Heart right ventricle (tissue), 16 donors: Measurements from ENCODE around the gene GMDS. TPM values are rescaled to one million over a fixed set of nuclear protein-coding genes. Genes with fewer than 3 reads are reported as not detected.
A peak's percentile ranks its signal among the peaks of the same experiment; 100 is the strongest.

ENCODE experiments used
- ATAC-seq, 8 donors: fragments of 200-7000 bp; cut with Tn5 transposase; one replicate each; pipeline ENCODE4 v1.9.1; 2020; ENCODE audit warnings: mild to moderate bottlenecking in 8 of 8, moderate library complexity in 8 of 8, moderate number of reproducible peaks in 1 of 8
- DNase-seq, 2 donors: peaks; one replicate each; pipeline ENCODE4 v3.0.0-alpha.2; 2020
- H3K27ac ChIP-seq, 10 donors: fragments of 200-600 bp; sonication (generic) in 2 of 10; one replicate each; pipeline versions ENCODE4 v1.5.0 to v1.8.0; 2020 to 2022; ENCODE audit warnings: mild to moderate bottlenecking in 3 of 10
- H3K27me3 ChIP-seq, 7 donors: fragments of 200-600 bp; one replicate each; pipeline ENCODE4 v1.8.0; 2021 to 2022; ENCODE audit warnings: mild to moderate bottlenecking in 2 of 7
- H3K36me3 ChIP-seq, 9 donors: fragments of 200-600 bp; sonication (generic) in 1 of 9; one replicate each; pipeline versions ENCODE4 v1.5.0 to v1.8.0; 2020 to 2022; ENCODE audit warnings: mild to moderate bottlenecking in 2 of 9
- H3K4me1 ChIP-seq, 9 donors: fragments of 200-600 bp; sonication (generic) in 1 of 9; one replicate each; pipeline versions ENCODE4 v1.5.0 to v1.8.0; 2020 to 2022; ENCODE audit warnings: mild to moderate bottlenecking in 4 of 9
- H3K4me3 ChIP-seq, 10 donors: fragments of 200-600 bp; sonication (generic) in 2 of 10; one replicate each; pipeline versions ENCODE4 v1.5.0 to v1.8.0; 2020 to 2022; ENCODE audit warnings: mild to moderate bottlenecking in 7 of 10, moderate library complexity in 2 of 10
- H3K9me3 ChIP-seq, 11 donors: fragments of 200-600 bp in 10 of 11; sonication (generic) in 2 of 11; one replicate each; pipeline versions ENCODE4 v1.5.0 to v1.8.0; 2013 to 2022; ENCODE audit warnings: mild to moderate bottlenecking in 2 of 11, control low read depth in 1 of 11, moderate library complexity in 1 of 11
- CTCF ChIP-seq, 9 donors: fragments of 200-600 bp; sonication (generic) in 2 of 9; IDR thresholded peaks; one replicate each; pipeline versions ENCODE4 v1.5.0 to v1.8.0; 2021 to 2022; ENCODE audit warnings: antibody characterized with exemption in 9 of 9, mild to moderate bottlenecking in 5 of 9, moderate library complexity in 1 of 9
- WGBS, 2 donors: extraction: QIAGEN DNeasy Blood & Tissue Kit; methylation state at CpG; one replicate each; pipeline ENCODE4 v1.1.7; 2013; ENCODE audit warnings: inconsistent platforms in 1 of 2; 5-methylcytosine and 5-hydroxymethylcytosine counted together
- intact Hi-C, 10 donors: fragments of 100-400 bp; cut with DNase I; formaldehyde crosslinking; loops; one replicate each; pipeline versions ENCODE4 v1.11.1 to v1.14.2; 2022
- polyA plus RNA-seq, 2 donors: library from polyadenylated mRNA; stranded (reverse); fragments of 200-250 nt; gene quantifications; one replicate each; pipeline ENCODE4 v1.2.3, GENCODE V29; 2013
- total RNA-seq, 10 donors: library from RNA; stranded (reverse); fragmentation: NEBNext Ultra II Directional in 3 of 10; extraction: Animal tissue kit (Norgen Biotek cat#: 25700) in 3 of 10; gene quantifications; one replicate each; pipeline versions ENCODE4 v1.2.1 to v1.2.4, GENCODE V29; 2021 to 2023
- donor health status: Arrhythmogenic right ventricular cardiomyopathy.
- donor health status: ischemic (EF 13 %, LVEDD 7.1; RV severe dilation, severe dysfunction).
- donor health status: healthy with polysubstance abuse.
- donor health status: DM: no; HTN: yes; CAD: no.
- donor health status: DM: no; HTN: no; CAD: no.
- donor health status: ischemic (EF 25% LVEDD 6.9; RV normal size, moderate dysfunction).
- donor health status: ischemic (EF 25% LVEDD 5.7; RV mildly dilated, moderate dysfunction).
- donor health status: healthy.
- donor health status: DM: yes; HTN: yes; CAD: no.
- donor health status: Ischemic cardiomyopathy.
- donor health status: ischemic (EF 35%, LVEDD 5.7; RV mildly dilated, moderate dysfunction).
- donor health status: nonischemic (EF 11% LVEDD 7.7; RV severe dilation, severe dysfunction).
- donor health status: DM: yes; HTN: yes; CAD: no.
- donor health status: PGD.
- donor health status: ischemic (EF 29% LVEDD 5.4; RV normal size, mild dysfunction).
- donor health status: nonischemic (EF 23%, LVEDD 6.1; RV moderate dilation, normal function).

Gene GMDS
- total and polyA plus RNA-seq, 12 donors, result 5.0 to 10.6 (median 6.9) TPM

DNA sequence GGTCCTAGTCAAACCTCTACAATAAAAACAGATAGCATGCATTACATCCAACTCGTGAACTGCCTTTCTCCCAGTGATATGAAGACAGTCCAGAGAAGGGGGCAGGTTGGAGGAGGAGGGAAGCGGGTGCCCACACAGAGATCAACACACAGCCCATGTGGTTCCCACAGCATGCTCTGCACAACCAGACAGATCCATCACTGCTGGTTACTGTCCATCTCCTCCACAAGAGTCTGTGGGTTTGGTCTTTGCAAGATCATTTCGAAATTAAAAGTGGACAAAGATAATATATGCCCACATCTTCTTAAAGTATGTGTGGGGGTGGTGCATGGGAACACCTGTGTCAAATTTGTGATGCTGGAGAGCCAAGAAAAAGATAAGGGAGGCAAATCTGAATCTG is 215.5 kb downstream of the GMDS start:
- WGBS, 2 donors, result 89 to 92% methylated on average over 3 of the region's 3 CpGs
- no peaks in the 10 kb centered on the region for H3K9me3 ChIP-seq
- TF ChIP-seq CTCF (IDR thresholded peaks at IDR 0.05), result no peak
- ATAC-seq, result no peak
- no peak overlapping the region for H3K4me3 ChIP-seq
- H3K36me3 ChIP-seq, result no peaks in the 10 kb centered on the region
- no peak overlapping the region for H3K27ac ChIP-seq
- H3K27me3 ChIP-seq, result no peaks in the 10 kb centered on the region
- intact Hi-C loops, result loop anchor here in 3 of 10 donors (10.0 kb wide), 1 partner anchor 425 kb away; the partner anchor contains the start of gene FOXC1 (in 3 of the 3)
- no peak for DNase-seq
- H3K4me1 ChIP-seq, result peaks cover 0 to 6% (median 0%) of the 10 kb centered on the region in 9 donors

DNA sequence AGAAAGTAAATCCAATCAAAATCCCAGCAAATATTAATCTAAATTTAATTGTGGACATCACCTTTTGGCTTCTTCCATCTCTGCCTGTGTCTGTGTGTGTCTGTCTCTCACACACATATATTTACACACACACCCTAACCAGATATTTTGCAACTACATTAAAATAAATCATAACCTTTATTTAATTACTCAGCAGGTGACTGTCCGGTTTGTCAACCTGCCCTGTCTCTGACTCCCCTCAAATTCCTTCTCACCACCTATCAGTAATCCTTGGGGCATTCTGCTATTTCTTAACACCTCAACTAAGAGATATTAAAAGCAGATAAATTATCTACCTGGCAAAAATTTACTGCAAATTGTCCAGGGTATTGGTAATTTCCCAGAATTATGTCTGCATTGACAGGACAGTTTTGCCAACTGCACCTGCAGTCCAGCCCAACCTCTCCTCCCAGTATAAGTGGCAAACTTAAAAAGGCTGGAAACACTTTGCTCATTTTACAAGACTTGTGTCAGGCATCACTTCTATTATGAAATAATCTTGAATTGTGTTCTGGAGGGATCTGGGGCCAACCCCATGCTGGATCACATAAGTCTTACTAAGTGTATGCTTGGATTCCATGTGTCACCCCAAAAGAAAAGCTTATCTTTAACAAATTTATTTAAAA is 216.1 kb downstream of the GMDS start:
- WGBS, 2 donors, result 94 to 97% methylated on average over 1 of the region's 1 CpG
- intact Hi-C loops, result loop anchor here in 1 of 10 donors (10.0 kb wide), 1 partner anchor 424 kb away; the partner anchor contains the start of gene FOXC1
- DNase-seq, result no peak

GRCh38 chr6:2028457-2029038 is 216.9 kb downstream of the GMDS start:
- H3K4me3 ChIP-seq, result no peak overlapping the region
- no peak for TF ChIP-seq CTCF (IDR thresholded peaks at IDR 0.05)
- no peaks in the 10 kb centered on the region for H3K27me3 ChIP-seq
- intact Hi-C loops, result loop anchor here in 1 of 10 donors (10.0 kb wide), 1 partner anchor 424 kb away; the partner anchor contains the start of gene FOXC1
- no peaks in the 10 kb centered on the region for H3K9me3 ChIP-seq
- WGBS, 2 donors, result 50 to 62% methylated on average over 6 of the region's 6 CpGs
- no peaks in the 10 kb centered on the region for H3K36me3 ChIP-seq
- DNase-seq, result no peak
- peak overlapping the region in 1 of 10 donors; percentile 23 for H3K27ac ChIP-seq
- H3K4me1 ChIP-seq, result peaks cover 0 to 6% (median 0%) of the 10 kb centered on the region in 9 donors
- ATAC-seq, result peak in 4 of 8 donors; percentile 49 to 64 (median 60)

More for the DNA sequence above, 216.1 kb downstream of the GMDS start:
- TF ChIP-seq CTCF (IDR thresholded peaks at IDR 0.05), result no peak
- Histone ChIP-seq H3K4me3 (no peak overlapping the region), H3K4me1 (peaks cover 0 to 6% (median 0%) of the 10 kb centered on the region in 9 donors), H3K27me3 (no peaks in the 10 kb centered on the region), H3K36me3 (no peaks in the 10 kb centered on the region), H3K27ac (no peak overlapping the region), H3K9me3 (no peaks in the 10 kb centered on the region)
- no peak for ATAC-seq

DNA sequence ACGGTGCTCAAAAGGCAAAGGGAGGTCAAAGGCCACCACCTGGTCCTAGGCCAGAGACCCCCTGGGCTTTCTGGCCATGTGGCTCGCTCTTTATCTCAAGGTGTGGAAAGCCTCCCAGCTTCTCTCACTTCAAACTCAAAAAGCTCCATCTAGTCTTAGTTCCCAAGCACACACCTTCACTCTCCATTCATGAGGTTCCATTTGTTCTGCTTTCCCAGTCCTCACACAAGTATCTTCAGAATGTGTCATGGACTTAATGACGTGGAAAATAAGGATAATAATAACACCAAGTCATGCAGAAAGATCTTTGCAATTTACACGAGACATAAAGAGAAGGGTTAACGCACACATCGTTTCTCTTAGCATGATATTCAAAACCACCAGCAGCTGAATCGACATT is 219.3 kb downstream of the GMDS start:
- ATAC-seq (no peak), DNase-seq (no peak)
- Histone ChIP-seq H3K27me3 (no peaks in the 10 kb centered on the region), H3K36me3 (no peaks in the 10 kb centered on the region), H3K4me3 (no peak overlapping the region), H3K9me3 (no peaks in the 10 kb centered on the region), H3K27ac (no peak overlapping the region), H3K4me1 (peaks cover 0 to 14% (median 8%) of the 10 kb centered on the region in 9 donors)
- TF ChIP-seq CTCF (IDR thresholded peaks at IDR 0.05), result no peak
- WGBS, 2 donors, result 87 to 88% methylated on average over 7 of the region's 7 CpGs
- intact Hi-C loops, result loop anchor here in 1 of 10 donors (10.0 kb wide), 1 partner anchor 421 kb away; the partner anchor contains the start of gene FOXC1
